ENCODE data around the gene RNF166.

- no peak for TF ChIP-seq CTCF (IDR thresholded peaks at IDR 0.05; ENCODE audit: borderline replicate concordance, extremely low read depth, low read length, poor library complexity, severe bottlenecking)
- no peak for TF ChIP-seq EZH2 (IDR thresholded peaks at IDR 0.05; ENCODE audit: borderline replicate concordance, low read depth, low read length, severe bottlenecking)
Observed at GRCh38 chr16:88695753-88696152, 10.5 kb downstream of the RNF166 start.

All from DND-41 (cell line).